Measurements from ENCODE around the gene EIF4A2.
A peak's percentile ranks its signal among the peaks of the same experiment; 100 is the strongest.
"Not testable (repeated sequence)": the region's sequence is repeated elsewhere in the genome, so short reads cannot be mapped to it uniquely, and the experiment has no call there.

EIF4A2 gene

GRCh38 chr3:186802701-186803100 lies 19.3 kb downstream of the EIF4A2 start:
- DNase-seq (ENCODE audit: low read depth, low spot score) = no peak
- H3K27ac ChIP-seq (ENCODE audit: low read length) = no peak overlapping the region
- H3K27me3 ChIP-seq (ENCODE audit: control insufficient read depth, insufficient read depth, low read length) = no peaks in the 10 kb centered on the region
- H3K36me3 ChIP-seq (ENCODE audit: control insufficient read depth, insufficient read depth, low read length) = peaks cover 5% of the 10 kb centered on the region; the same call in 1 of the 2 replicates
- no peaks in the 10 kb centered on the region for H3K9me3 ChIP-seq (ENCODE audit: control insufficient read depth, insufficient read depth, low read length)
- no peak overlapping the region for H3K4me3 ChIP-seq (ENCODE audit: low read length)
- H3K4me1 ChIP-seq (ENCODE audit: control insufficient read depth, insufficient read depth, low read length) = no peaks in the 10 kb centered on the region
- WGBS (ENCODE audit: insufficient coverage, insufficient read length) = no CpG with 5 or more reads among the region's 3 CpGs

DNA sequence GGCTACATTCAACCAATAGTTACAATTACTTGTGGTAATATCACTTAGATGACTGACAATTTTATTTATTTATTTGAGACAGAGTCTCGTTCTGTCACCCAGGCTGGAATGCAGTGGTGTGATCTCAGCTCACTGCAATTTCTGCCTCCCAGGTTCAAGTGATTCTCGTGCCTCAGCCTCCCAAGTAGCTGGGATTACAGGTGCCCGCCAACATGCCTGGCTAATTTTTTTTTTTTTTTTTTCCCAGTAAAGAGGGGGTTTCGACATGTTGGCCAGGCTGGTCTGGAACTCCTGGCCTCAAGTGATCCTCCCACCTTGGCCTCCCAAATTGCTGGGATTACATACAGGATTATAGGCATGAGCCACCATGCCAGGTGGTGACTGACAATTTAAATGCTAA lies 20.1 kb downstream of the EIF4A2 start:
- H3K4me1 ChIP-seq (ENCODE audit: control insufficient read depth, insufficient read depth, low read length); H3K27me3 ChIP-seq (ENCODE audit: control insufficient read depth, insufficient read depth, low read length); H3K9me3 ChIP-seq (ENCODE audit: control insufficient read depth, insufficient read depth, low read length); DNase-seq (ENCODE audit: low read depth, low spot score); H3K27ac ChIP-seq (ENCODE audit: low read length); H3K36me3 ChIP-seq (ENCODE audit: control insufficient read depth, insufficient read depth, low read length); H3K4me3 ChIP-seq (ENCODE audit: low read length): not testable (repeated sequence)
- no CpG with 5 or more reads among the region's 4 CpGs for WGBS (ENCODE audit: insufficient coverage, insufficient read length)

- Histone ChIP-seq H3K36me3 (ENCODE audit: control insufficient read depth, insufficient read depth, low read length) (no peaks in the 10 kb centered on the region; the same call in 1 of the 2 replicates), H3K27ac (ENCODE audit: low read length) (no peak within 1 kb of the TSS), H3K27me3 (ENCODE audit: control insufficient read depth, insufficient read depth, low read length) (no peaks in the 10 kb centered on the region), H3K9me3 (ENCODE audit: control insufficient read depth, insufficient read depth, low read length) (no peaks in the 10 kb centered on the region), H3K4me3 (ENCODE audit: low read length) (peak within 1 kb of the TSS; percentile 90), H3K4me1 (ENCODE audit: control insufficient read depth, insufficient read depth, low read length) (no peaks in the 10 kb centered on the region)
- no peak for DNase-seq (ENCODE audit: low read depth, low spot score)
- no CpG with 5 or more reads among the region's 70 CpGs for WGBS (ENCODE audit: insufficient coverage, insufficient read length)
Measured at GRCh38 chr3:186806089-186807055, 23.0 kb downstream of the EIF4A2 start, which contains the start of gene RFC4. Gene RFC4, minus strand, starts transcription at chr3:186806482. Its CDS starts 1,769 bp downstream, at chr3:186804713.

GRCh38 chr3:186807231-186807630 lies 23.9 kb downstream of the EIF4A2 start:
- no peak for DNase-seq (ENCODE audit: low read depth, low spot score)
- Histone ChIP-seq H3K27me3 (ENCODE audit: control insufficient read depth, insufficient read depth, low read length) (no peaks in the 10 kb centered on the region), H3K4me1 (ENCODE audit: control insufficient read depth, insufficient read depth, low read length) (no peaks in the 10 kb centered on the region), H3K27ac (ENCODE audit: low read length) (no peak overlapping the region), H3K4me3 (ENCODE audit: low read length) (peak overlapping the region; percentile 90; the same call in 1 of the 2 replicates), H3K9me3 (ENCODE audit: control insufficient read depth, insufficient read depth, low read length) (no peaks in the 10 kb centered on the region), H3K36me3 (ENCODE audit: control insufficient read depth, insufficient read depth, low read length) (no peaks in the 10 kb centered on the region; the same call in 1 of the 2 replicates)
- no CpG with 5 or more reads among the region's 5 CpGs for WGBS (ENCODE audit: insufficient coverage, insufficient read length)

GRCh38 chr3:186810336-186810996 lies 27.1 kb downstream of the EIF4A2 start:
- DNase-seq (ENCODE audit: low read depth, low spot score) = no peak
- Histone ChIP-seq H3K4me1 (ENCODE audit: control insufficient read depth, insufficient read depth, low read length) (0 out of 2 replicates have a peak, but pooled peaks cover under 1% of the 10 kb centered on the region), H3K4me3 (ENCODE audit: low read length) (no peak overlapping the region), H3K27me3 (ENCODE audit: control insufficient read depth, insufficient read depth, low read length) (no peaks in the 10 kb centered on the region), H3K27ac (ENCODE audit: low read length) (no peak overlapping the region), H3K9me3 (ENCODE audit: control insufficient read depth, insufficient read depth, low read length) (no peaks in the 10 kb centered on the region), H3K36me3 (ENCODE audit: control insufficient read depth, insufficient read depth, low read length) (no peaks in the 10 kb centered on the region)
- WGBS (ENCODE audit: insufficient coverage, insufficient read length) = no CpG with 5 or more reads among the region's 5 CpGs

GRCh38 chr3:186811313-186811712 lies 27.9 kb downstream of the EIF4A2 start:
- H3K27me3 ChIP-seq (ENCODE audit: control insufficient read depth, insufficient read depth, low read length); H3K36me3 ChIP-seq (ENCODE audit: control insufficient read depth, insufficient read depth, low read length); H3K9me3 ChIP-seq (ENCODE audit: control insufficient read depth, insufficient read depth, low read length); DNase-seq (ENCODE audit: low read depth, low spot score); H3K27ac ChIP-seq (ENCODE audit: low read length); H3K4me1 ChIP-seq (ENCODE audit: control insufficient read depth, insufficient read depth, low read length); H3K4me3 ChIP-seq (ENCODE audit: low read length): not testable (repeated sequence)
- no CpG with 5 or more reads among the region's 29 CpGs for WGBS (ENCODE audit: insufficient coverage, insufficient read length)

DNA sequence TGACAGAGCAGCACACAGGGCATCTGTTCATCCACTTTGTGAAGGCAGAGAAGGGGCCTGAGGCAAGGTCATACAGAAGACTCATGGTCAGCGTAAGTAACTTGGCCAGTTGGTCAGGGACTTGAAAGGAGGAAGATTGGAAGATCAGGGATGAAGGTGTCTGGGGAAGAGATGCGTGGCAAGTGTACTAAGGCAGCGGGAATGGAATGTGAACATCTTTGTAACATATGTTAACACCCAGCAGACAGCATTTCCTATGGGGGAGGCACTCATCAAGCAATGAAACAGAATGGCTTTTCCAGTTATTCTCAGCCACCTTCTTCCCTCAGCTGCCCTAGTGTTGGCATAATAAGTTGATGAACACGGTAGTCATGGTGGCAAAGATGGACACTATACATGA lies 30.7 kb downstream of the EIF4A2 start:
- Histone ChIP-seq H3K36me3 (ENCODE audit: control insufficient read depth, insufficient read depth, low read length) (no peaks in the 10 kb centered on the region), H3K4me1 (ENCODE audit: control insufficient read depth, insufficient read depth, low read length) (0 out of 2 replicates have a peak, but pooled peaks cover 1% of the 10 kb centered on the region), H3K27me3 (ENCODE audit: control insufficient read depth, insufficient read depth, low read length) (no peaks in the 10 kb centered on the region), H3K9me3 (ENCODE audit: control insufficient read depth, insufficient read depth, low read length) (no peaks in the 10 kb centered on the region), H3K27ac (ENCODE audit: low read length) (no peak overlapping the region), H3K4me3 (ENCODE audit: low read length) (no peak overlapping the region)
- WGBS (ENCODE audit: insufficient coverage, insufficient read length) = no CpG with 5 or more reads among the region's 4 CpGs
- DNase-seq (ENCODE audit: low read depth, low spot score) = no peak

GRCh38 chr3:186815435-186815834 lies 32.1 kb downstream of the EIF4A2 start:
- no peak overlapping the region for H3K27ac ChIP-seq (ENCODE audit: low read length)
- H3K36me3 ChIP-seq (ENCODE audit: control insufficient read depth, insufficient read depth, low read length) = no peaks in the 10 kb centered on the region
- H3K4me1 ChIP-seq (ENCODE audit: control insufficient read depth, insufficient read depth, low read length) = 0 out of 2 replicates have a peak, but pooled peaks cover 1% of the 10 kb centered on the region
- no peak for DNase-seq (ENCODE audit: low read depth, low spot score)
- no peak overlapping the region for H3K4me3 ChIP-seq (ENCODE audit: low read length)
- no peaks in the 10 kb centered on the region for H3K27me3 ChIP-seq (ENCODE audit: control insufficient read depth, insufficient read depth, low read length)
- no peaks in the 10 kb centered on the region for H3K9me3 ChIP-seq (ENCODE audit: control insufficient read depth, insufficient read depth, low read length)
- no CpG with 5 or more reads among the region's 1 CpG for WGBS (ENCODE audit: insufficient coverage, insufficient read length)

DNA sequence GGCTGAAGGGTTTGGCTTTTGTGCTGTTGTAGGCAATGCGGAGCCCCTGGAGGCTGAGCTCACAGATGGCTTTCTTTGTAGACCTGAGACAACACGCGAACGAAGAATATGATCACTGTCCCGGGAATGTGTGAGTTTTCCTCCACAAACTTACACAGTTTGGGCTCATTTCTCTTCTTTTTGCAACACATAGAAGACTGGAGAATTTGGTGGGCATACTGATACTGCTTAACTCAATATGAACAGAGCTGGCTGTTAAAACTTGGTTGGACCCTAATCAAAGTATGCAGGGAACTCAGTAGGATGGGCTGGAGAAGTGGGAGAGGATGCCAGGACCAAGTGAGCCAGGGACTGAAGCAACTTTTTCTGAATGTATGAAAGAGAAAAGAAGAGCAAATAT lies 35.1 kb downstream of the EIF4A2 start:
- no peaks in the 10 kb centered on the region for H3K9me3 ChIP-seq (ENCODE audit: control insufficient read depth, insufficient read depth, low read length)
- H3K4me1 ChIP-seq (ENCODE audit: control insufficient read depth, insufficient read depth, low read length) = 0 out of 2 replicates have a peak, but pooled peaks cover 1% of the 10 kb centered on the region
- no peaks in the 10 kb centered on the region for H3K27me3 ChIP-seq (ENCODE audit: control insufficient read depth, insufficient read depth, low read length)
- no peak for DNase-seq (ENCODE audit: low read depth, low spot score)
- H3K36me3 ChIP-seq (ENCODE audit: control insufficient read depth, insufficient read depth, low read length) = no peaks in the 10 kb centered on the region
- H3K4me3 ChIP-seq (ENCODE audit: low read length) = no peak overlapping the region
- no CpG with 5 or more reads among the region's 5 CpGs for WGBS (ENCODE audit: insufficient coverage, insufficient read length)
- H3K27ac ChIP-seq (ENCODE audit: low read length) = no peak overlapping the region

GRCh38 chr3:186818956-186819355 lies 35.6 kb downstream of the EIF4A2 start:
- Histone ChIP-seq H3K36me3 (ENCODE audit: control insufficient read depth, insufficient read depth, low read length) (no peaks in the 10 kb centered on the region), H3K4me3 (ENCODE audit: low read length) (no peak overlapping the region), H3K27me3 (ENCODE audit: control insufficient read depth, insufficient read depth, low read length) (no peaks in the 10 kb centered on the region), H3K9me3 (ENCODE audit: control insufficient read depth, insufficient read depth, low read length) (no peaks in the 10 kb centered on the region), H3K4me1 (ENCODE audit: control insufficient read depth, insufficient read depth, low read length) (0 out of 2 replicates have a peak, but pooled peaks cover 1% of the 10 kb centered on the region), H3K27ac (ENCODE audit: low read length) (no peak overlapping the region)
- WGBS (ENCODE audit: insufficient coverage, insufficient read length) = no CpG with 5 or more reads among the region's 1 CpG
- DNase-seq (ENCODE audit: low read depth, low spot score) = no peak
